ENCODE results near the gene MILR1. TPM values are rescaled to one million over a fixed set of nuclear protein-coding genes. Genes with fewer than 3 reads are reported as not detected.
A peak's percentile ranks its signal among the peaks of the same experiment; 100 is the strongest.
"Not testable (repeated sequence)": the region's sequence is repeated elsewhere in the genome, so short reads cannot be mapped to it uniquely, and the experiment has no call there.

MILR1 gene
- polyA plus RNA-seq, 3 donors: 2.0 to 2.9 (median 2.6) TPM

- no peak for DNase-seq
Observed at GRCh38 chr17:64425191-64425590, 23.7 kb upstream of the MILR1 start.

- no peak for DNase-seq
Observed at GRCh38 chr17:64426596-64426995, 22.3 kb upstream of the MILR1 start.

GRCh38 chr17:64428406-64428805 is 20.5 kb upstream of the MILR1 start:
- no peak for DNase-seq

- not testable (repeated sequence) for DNase-seq
Observed at GRCh38 chr17:64430036-64430435, 18.9 kb upstream of the MILR1 start.

GRCh38 chr17:64431534-64431933 is 17.4 kb upstream of the MILR1 start:
- DNase-seq: no peak

- DNase-seq: no peak
Observed at GRCh38 chr17:64437944-64438525, 10.9 kb upstream of the MILR1 start.

GRCh38 chr17:64439521-64439920 is 9.4 kb upstream of the MILR1 start:
- DNase-seq: not testable (repeated sequence)

GRCh38 chr17:64439956-64440355 is 9.0 kb upstream of the MILR1 start:
- no peak for DNase-seq

- peak; percentile 31 for DNase-seq
Observed at GRCh38 chr17:64441772-64442540, 7.0 kb upstream of the MILR1 start.

- DNase-seq: no peak
Observed at GRCh38 chr17:64442541-64442971, 6.4 kb upstream of the MILR1 start.

- no peak for DNase-seq
Observed at GRCh38 chr17:64443086-64443760, 5.7 kb upstream of the MILR1 start.

GRCh38 chr17:64447526-64447925 is 1.4 kb upstream of the MILR1 start:
- no peak for DNase-seq

GRCh38 chr17:64449545-64449944 is 630 bp downstream of the MILR1 start:
- DNase-seq: no peak

GRCh38 chr17:64455993-64456885 is 7.3 kb downstream of the MILR1 start:
- no peak for DNase-seq

GRCh38 chr17:64457156-64457555 is 8.2 kb downstream of the MILR1 start:
- no peak for DNase-seq

GRCh38 chr17:64458756-64459155 is 9.8 kb downstream of the MILR1 start:
- DNase-seq: no peak

GRCh38 chr17:64459284-64459747 is 10.4 kb downstream of the MILR1 start:
- DNase-seq: no peak

- not testable (repeated sequence) for DNase-seq
Observed at GRCh38 chr17:64459818-64460217, 10.9 kb downstream of the MILR1 start.

GRCh38 chr17:64460955-64461354 is 12.0 kb downstream of the MILR1 start:
- peak; percentile 29 for DNase-seq

GRCh38 chr17:64461788-64462187 is 12.9 kb downstream of the MILR1 start:
- no peak for DNase-seq

- no peak for DNase-seq
Observed at GRCh38 chr17:64466019-64466735, 17.3 kb downstream of the MILR1 start.
